Cardiac muscle cell (in vitro differentiated cells and primary cell): ENCODE results near the gene PTDSS2. TPM values are rescaled to one million over a fixed set of nuclear protein-coding genes. Genes with fewer than 3 reads are reported as not detected.

Experiments
- DNase-seq, 2 donors: peaks; one replicate each; pipeline versions ENCODE4 v3.0.0 to v3.0.0-alpha.2; 2010 to 2017; ENCODE audit warnings: low read depth in 1 of 2, low spot score in 1 of 2
- H3K27ac ChIP-seq: fragments of 200-600 bp; sonication (generic); 2 replicates; pipeline ENCODE4 v1.5.1; 2016
- H3K27me3 ChIP-seq: fragments of 200-600 bp; sonication (generic); 2 replicates; pipeline ENCODE4 v1.6.0; 2016; ENCODE audit warnings: control low read depth
- H3K36me3 ChIP-seq: fragments of 200-600 bp; sonication (generic); 2 replicates; pipeline ENCODE4 v1.5.1; 2016; ENCODE audit warnings: control low read depth
- H3K4me1 ChIP-seq: fragments of 200-600 bp; sonication (generic); 2 replicates; pipeline ENCODE4 v1.8.1; 2017; ENCODE audit warnings: low read depth, mild to moderate bottlenecking, mixed run types
- H3K4me3 ChIP-seq: fragments of 200-600 bp; sonication (generic); 2 replicates; pipeline ENCODE4 v1.5.1; 2016; ENCODE audit warnings: mild to moderate bottlenecking
- H3K9me3 ChIP-seq: fragments of 200-600 bp; sonication (generic); 2 replicates; pipeline ENCODE4 v1.5.1; 2017; ENCODE audit warnings: low read depth, mild to moderate bottlenecking, control low read depth
- polyA plus RNA-seq: library from polyadenylated mRNA; unstranded; fragments of >200 nt; fragmentation: Nextera tagmentation; extraction: Ambion mirVana; gene quantifications from 2 replicates; pipeline ENCODE4 v1.2.1, GENCODE V29; 2016
- total RNA-seq: library from RNA; depleted of rRNA; stranded (reverse); fragments of >200 nt; gene quantifications from 2 replicates; pipeline ENCODE4 v1.2.3, GENCODE V29; 2016
- TF ChIP-seq, protein P1 (sequence below): IDR thresholded peaks from 2 replicates; pipeline ENCODE4 v1.5.1; 2012; ENCODE audit warnings: low read depth, mild to moderate bottlenecking, low read length

Gene PTDSS2
- total and polyA plus RNA-seq, 2 experiments from 2014 or later: 69.6 to 202 TPM

DNA sequence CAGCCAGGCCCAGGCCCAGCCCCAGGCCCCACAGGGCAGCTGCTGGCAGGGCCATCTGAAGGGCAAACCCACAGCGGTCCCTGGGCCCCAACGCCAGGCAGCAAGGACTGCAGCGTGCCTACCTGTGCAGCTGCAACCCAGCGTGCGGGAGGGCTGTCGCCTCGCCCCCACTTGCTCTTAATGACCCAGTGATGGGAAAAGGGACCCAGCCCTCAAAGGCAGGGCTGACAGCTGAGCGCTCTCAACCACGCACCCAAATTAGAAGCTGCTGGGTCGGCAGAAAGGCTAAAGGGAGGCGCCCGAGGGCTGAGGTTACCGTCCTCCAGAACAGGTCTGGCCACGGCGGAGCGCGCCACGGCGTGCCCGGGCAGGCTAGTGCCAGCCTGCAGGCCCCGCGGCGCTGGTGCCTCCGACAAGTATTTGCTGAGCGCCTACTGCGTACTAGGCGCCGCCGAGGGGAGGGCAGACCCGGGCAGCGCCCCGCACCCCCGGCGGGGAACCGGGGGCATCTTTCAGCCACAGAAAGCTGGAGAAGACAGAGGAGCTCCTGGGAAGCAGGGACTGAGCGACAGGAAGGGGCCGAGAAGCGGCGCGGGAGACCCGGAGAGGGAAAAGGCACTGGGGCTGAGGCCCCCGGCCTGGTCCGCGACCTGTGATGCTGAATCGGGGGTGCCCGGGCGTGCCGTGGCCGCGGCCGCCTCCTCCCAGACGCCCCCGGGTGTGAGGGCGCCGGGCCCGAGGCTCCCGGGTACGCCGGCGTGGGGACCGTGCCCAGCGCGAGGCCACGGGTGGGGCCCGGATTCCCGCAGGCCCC, 84.5 kb downstream of the PTDSS2 start:
- H3K36me3 ChIP-seq: peaks cover 7% of the 10 kb centered on the region
- peaks cover 12% of the 10 kb centered on the region for H3K4me1 ChIP-seq
- H3K27me3 ChIP-seq: no peaks in the 10 kb centered on the region
- peak; percentile 16 to 25 for DNase-seq
- H3K4me3 ChIP-seq: peak overlapping the region; percentile 98
- H3K9me3 ChIP-seq: no peaks in the 10 kb centered on the region
- H3K27ac ChIP-seq: no peak overlapping the region
- TF ChIP-seq, protein P1, sequence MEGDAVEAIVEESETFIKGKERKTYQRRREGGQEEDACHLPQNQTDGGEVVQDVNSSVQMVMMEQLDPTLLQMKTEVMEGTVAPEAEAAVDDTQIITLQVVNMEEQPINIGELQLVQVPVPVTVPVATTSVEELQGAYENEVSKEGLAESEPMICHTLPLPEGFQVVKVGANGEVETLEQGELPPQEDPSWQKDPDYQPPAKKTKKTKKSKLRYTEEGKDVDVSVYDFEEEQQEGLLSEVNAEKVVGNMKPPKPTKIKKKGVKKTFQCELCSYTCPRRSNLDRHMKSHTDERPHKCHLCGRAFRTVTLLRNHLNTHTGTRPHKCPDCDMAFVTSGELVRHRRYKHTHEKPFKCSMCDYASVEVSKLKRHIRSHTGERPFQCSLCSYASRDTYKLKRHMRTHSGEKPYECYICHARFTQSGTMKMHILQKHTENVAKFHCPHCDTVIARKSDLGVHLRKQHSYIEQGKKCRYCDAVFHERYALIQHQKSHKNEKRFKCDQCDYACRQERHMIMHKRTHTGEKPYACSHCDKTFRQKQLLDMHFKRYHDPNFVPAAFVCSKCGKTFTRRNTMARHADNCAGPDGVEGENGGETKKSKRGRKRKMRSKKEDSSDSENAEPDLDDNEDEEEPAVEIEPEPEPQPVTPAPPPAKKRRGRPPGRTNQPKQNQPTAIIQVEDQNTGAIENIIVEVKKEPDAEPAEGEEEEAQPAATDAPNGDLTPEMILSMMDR: no peak

DNA sequence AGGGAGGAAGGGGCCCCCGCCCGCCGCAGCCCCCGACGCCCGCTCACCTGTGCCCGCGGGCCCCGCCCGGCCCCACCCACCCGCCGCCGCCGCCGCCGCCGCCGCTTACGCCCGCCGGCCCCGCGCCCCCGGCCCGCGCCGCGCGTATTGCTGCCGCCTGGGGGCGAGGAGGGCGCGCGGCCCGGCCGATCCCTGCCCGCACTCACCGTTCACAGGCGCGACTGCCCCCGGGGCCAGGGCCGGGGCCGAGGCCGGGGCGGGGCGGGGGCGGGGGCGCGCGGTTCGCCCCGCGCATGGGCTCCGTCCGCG, 85.1 kb downstream of the PTDSS2 start:
- H3K4me3 ChIP-seq: peak overlapping the region; percentile 98
- TF ChIP-seq, protein P1: no peak
- H3K27ac ChIP-seq: no peak overlapping the region
- H3K4me1 ChIP-seq: peaks cover 12% of the 10 kb centered on the region
- peaks cover 7% of the 10 kb centered on the region for H3K36me3 ChIP-seq
- no peak for DNase-seq
- no peaks in the 10 kb centered on the region for H3K9me3 ChIP-seq
- H3K27me3 ChIP-seq: no peaks in the 10 kb centered on the region

DNA sequence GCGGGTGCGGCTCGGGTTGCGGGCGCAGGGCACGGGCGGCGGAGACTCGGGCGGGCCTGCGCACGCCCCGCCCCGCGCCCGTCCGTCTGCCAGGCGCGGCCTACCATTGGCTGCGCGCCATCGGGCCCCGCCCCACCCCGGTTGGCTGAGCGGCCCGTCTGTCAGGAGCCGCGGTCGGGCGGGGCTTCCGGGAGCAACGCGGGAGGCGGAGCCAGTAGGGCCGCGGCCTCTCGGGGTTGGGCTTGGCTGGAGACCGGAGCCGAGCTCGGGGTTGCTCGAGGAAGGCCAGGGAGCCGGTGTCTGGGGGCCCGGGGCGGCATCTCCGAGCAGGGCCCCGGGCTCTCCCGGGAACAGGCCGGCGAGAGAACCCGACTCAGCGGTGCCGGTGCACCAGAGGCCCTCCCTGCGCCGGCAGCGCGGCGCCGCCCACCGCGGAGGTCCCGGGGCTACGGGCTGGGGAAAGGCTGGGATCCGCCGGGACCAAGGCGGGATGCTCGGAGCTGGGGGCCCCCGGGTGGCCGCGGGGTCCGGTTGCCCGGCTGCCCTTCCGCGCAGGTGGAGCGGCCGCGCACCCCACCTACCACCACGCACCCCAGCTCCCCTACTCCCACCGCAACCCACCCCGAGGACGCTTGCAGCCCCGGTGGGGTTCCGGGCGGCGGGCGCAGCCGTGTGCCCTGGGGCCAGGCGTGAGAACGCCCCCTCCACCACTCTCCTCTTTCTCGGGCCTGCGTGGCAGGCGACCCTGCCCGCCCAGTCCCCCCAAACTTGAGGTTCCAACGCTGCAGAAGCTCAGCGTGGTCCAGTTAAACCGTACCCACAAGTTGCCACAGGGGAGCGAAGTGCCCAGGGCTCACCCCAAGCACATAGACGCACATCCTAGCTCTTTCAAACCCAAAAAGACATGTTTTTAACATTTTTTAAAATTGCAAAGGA, 85.7 kb downstream of the PTDSS2 start, which contains the start of gene HRAS:
HRAS (minus strand) TSS at position 58 of the 936 bp plus-strand sequence.
- Histone ChIP-seq H3K4me1 (peaks cover 12% of the 10 kb centered on the region), H3K36me3 (peaks cover 7% of the 10 kb centered on the region), H3K27me3 (no peaks in the 10 kb centered on the region), H3K4me3 (peak within 1 kb of the TSS; percentile 98), H3K27ac (peak within 1 kb of the TSS; percentile 85), H3K9me3 (no peaks in the 10 kb centered on the region)
- peak; percentile 96 to 97 for DNase-seq
- TF ChIP-seq, protein P1: no peak

DNA sequence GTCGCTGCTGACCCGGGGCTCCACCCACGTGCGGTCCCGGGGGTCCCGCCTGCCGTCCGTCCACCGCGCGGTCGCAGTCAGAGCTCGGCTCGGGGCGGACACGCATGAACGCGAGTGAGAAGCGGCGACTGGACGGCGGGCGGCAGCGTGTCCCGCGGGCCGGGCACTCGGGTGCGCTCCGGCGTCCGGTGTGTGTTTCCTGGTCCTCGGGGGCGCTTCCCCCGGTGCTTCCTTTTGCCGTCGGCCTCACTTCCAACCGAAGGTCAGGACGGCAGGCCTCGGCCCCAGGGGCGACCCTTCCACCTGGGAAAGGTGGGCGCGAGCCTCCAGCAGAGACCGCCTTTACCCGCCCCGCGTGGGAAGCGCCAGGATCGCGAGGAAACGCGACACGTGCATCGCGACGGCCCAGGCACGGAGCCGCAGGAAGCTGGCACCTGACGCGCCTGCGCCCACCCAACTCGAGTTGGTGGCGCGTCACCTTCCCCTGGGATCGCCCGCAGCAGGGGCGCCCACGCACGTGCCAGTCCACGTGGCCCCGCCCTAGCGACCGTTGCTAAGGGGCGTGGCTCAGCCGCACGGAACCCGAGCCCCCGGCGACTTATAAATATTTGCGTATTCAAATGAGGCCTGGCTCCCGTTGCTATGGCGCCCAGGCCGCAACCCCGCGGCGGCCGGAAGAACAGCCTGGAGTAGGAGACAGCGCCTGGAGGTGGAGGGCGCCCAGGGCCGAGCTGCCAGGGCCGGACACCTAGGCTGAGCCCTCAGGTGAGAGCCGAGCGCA, 87.0 kb downstream of the PTDSS2 start, which contains the start of gene LRRC56:
LRRC56 (plus strand) TSS at position 687 of the 781 bp plus-strand sequence. CDS start 3,158 bp downstream, outside the sequence.
- Histone ChIP-seq H3K4me1 (peaks cover 12% of the 10 kb centered on the region), H3K4me3 (peak within 1 kb of the TSS; percentile 66), H3K27me3 (no peaks in the 10 kb centered on the region), H3K9me3 (no peaks in the 10 kb centered on the region), H3K27ac (no peak within 1 kb of the TSS), H3K36me3 (peaks cover 6% of the 10 kb centered on the region)
- peak; percentile 87 to 89 for DNase-seq
- TF ChIP-seq, protein P1: no peak
